GM21786 (cell line): ENCODE data around the gene UFM1.
"Not testable (repeated sequence)": the region's sequence is repeated elsewhere in the genome, so short reads cannot be mapped to it uniquely, and the experiment has no call there.

ENCODE experiments used
- ATAC-seq: cut with Tn5 transposase; IDR thresholded peaks from one replicate; pipeline ENCODE4 v1.9.1; 2021; ENCODE audit not compliant: unreplicated experiment

Gene UFM1

DNA sequence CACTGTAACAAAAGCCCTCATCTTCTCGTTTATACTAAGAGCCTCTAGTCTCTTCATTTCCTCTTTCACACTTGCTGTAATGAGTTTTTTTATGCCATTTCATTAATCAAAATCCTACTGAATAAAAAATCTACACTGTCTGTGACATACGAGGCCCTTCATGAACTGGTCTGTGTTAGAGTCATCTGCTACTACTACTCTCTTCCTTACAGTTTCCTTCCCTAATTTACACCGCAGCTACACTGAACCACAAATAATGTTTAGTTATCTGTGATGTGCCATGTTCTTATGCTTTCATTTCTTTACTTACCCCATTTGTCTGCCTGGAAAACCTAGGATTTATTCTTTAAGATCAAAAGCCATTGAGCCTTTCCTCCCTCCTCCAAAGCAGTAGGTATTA is 16.0 kb downstream of the UFM1 start:
- no peak for ATAC-seq

DNA sequence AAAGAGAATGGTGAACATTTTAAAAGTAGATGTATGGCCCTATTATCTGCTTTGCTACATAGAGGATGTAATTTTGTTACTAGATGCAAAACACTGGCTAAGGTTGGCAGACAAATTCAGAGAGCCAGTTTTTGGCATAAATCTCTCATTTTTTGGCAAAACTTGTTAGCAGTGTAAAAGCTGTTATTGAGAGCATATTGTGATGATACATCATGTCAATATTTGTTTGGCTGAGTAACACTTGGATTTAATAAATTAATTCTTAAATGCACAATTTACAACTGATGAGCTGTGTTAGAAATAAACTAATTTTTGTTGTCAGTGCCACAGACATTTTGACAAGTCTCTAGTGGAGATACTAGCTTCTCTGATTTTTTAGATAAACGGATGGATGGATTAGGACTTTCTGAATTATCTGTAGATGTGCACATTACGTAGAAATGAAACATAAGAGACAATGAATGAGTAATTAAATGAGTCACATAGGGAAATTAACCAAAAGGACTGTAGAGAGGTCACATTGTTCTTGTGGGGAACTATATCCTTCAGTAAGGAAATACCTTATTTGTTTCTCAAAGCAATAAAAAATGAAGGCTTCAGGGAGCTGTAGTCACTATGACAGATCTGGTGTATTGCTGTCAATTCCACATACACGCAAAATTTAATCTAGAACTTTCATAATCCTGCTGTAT is 17.4 kb downstream of the UFM1 start:
- no peak for ATAC-seq

DNA sequence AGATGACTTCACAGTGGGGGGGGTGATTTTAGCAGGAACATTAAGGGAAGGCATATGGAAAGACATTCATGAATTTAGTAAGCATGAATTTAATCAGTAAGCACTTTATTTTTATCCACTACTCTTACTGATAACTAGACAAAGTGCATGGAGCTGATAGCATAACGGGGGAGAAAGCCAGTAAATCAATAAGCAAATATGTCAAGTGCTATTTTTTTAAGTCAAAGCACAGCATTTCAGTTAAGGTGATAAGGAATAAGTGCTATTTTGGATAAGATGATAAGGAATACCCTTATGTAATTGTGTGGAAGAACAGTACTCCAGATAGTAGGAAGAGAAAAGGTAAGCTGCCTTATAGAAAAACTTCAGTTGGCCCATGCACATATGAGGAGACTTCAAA is 19.4 kb downstream of the UFM1 start:
- ATAC-seq: no peak

DNA sequence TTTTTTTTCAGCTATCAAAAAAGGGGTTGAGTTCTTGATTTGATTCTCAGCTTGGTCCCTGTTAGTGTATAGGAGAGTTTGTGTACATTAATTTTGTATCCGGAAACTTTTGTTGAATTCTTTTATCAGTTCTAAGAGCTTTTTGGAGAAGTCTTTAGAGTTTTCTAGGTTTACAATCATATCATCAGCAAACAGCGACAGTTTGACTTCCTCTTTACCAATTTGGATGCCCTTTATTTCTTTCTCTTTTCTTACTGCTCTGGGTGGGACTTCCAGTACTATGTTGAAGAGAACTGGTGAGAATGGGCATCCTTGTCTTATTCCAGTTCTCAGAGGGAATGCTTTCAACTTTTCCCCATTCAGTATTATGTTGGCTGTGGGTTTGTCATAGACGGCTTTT is 20.4 kb downstream of the UFM1 start:
- not testable (repeated sequence) for ATAC-seq

- ATAC-seq: no peak
Observed at GRCh38 chr13:38372820-38373383, 23.3 kb downstream of the UFM1 start.

DNA sequence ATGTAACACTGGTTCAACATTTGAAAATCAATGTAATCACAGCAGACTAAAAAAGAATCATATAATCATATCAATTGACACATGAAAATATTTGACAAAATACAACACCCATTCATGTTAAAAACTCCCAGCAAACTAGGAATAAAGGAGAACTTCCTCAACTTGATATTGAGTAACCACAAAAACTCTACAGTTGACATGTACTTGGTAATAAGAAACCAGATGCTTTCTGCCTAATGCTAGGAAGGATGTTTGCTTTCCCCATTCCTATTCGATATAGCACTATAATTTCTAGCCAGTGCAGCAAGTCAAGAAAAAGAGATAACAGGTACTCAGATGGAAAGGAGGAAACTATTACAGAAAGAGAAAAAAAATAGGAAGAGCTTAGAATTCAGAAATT is 26.9 kb downstream of the UFM1 start:
- ATAC-seq: no peak

DNA sequence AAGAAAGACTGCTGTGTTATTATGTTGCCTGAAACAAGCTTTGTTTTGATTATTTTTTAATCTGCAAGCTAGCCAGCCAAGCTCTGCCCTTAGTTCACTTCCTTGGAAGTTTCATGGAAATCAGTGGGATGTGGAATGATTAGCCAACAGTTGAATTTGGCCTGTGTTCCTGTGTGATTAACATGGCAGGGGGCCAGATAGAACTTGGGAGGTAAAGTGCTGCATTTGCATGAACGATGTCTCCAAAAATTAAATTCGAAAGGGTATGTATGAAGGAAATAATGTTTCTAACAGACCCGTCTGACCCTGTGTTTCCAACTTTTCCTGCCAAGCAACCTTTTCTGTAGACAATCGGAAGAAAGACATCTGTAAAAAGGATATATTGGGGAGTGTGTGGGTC is 32.2 kb downstream of the UFM1 start:
- ATAC-seq: no peak

DNA sequence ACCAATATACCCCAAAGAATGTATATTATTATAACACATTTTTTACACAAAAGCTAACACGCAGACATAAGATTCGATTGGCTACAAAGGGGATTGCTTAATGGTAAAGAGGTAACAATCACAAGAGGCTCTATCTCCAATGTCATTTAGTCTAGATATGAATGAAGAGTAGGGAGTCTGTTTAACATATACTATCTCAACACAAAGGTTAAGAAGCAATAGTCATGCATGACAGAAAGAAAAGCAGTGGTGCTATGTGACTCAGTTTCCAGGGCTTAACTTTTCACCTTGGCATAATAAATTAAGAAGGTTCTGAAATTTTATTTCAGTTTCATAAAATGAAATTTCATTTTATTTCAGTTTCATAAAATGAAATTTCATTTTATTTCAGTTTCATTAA is 33.3 kb downstream of the UFM1 start:
- ATAC-seq: no peak

- ATAC-seq: no peak
Observed at GRCh38 chr13:38384171-38384570, 34.5 kb downstream of the UFM1 start.

- ATAC-seq: no peak
Observed at GRCh38 chr13:38385153-38385891, 35.7 kb downstream of the UFM1 start.

DNA sequence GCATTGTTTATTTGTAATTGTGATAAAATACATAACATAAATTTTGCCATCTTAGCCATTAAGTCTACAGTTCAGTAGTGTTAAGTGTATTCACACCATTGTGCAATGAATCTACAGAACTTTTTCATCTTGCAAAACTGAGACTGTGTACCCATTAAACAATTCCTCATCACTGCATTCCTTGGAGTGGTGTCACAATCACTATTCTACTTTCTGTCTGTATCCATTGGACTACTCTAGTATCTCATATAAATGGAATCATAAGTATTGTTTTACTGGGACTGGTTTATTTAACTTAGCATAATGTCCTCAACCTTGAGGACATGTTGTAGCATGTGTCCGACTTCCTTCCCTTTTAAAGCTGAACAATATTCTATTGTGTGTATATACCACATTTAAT is 36.8 kb downstream of the UFM1 start:
- no peak for ATAC-seq

GRCh38 chr13:38391341-38391740 is 41.7 kb downstream of the UFM1 start:
- no peak for ATAC-seq

DNA sequence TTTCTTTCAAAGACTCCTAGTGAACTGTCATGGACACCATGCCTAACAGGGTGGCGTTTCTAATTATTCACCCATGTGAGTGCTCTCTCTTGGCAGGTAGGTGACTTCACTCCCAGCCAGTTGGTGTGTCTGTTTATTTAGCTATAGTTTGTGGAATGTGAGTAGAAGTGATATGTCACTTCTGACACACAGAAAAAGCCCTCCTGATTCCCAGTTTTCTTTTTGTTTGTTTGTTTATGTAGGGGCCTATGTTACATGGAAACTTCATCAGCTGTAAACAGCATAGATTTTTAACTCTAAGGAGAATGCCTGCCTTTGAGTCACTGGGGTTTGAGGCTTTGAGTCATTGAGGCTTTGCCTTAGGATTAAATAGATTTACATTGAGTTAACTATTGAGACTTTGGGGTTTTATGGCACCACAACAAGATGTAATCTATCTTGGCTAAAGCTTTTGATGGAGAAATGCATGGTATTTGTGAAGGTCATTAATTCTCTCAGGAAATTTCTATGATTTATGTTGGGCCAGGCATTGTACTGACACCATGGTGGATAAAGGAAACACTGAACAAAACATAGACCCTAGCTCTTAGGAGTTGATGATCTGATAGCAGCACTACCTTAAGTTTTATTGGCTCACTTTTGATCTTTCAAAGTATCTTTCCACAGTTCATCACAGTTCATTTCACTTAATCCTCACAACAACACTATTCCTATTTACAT is 45.3 kb downstream of the UFM1 start:
- no peak for ATAC-seq

DNA sequence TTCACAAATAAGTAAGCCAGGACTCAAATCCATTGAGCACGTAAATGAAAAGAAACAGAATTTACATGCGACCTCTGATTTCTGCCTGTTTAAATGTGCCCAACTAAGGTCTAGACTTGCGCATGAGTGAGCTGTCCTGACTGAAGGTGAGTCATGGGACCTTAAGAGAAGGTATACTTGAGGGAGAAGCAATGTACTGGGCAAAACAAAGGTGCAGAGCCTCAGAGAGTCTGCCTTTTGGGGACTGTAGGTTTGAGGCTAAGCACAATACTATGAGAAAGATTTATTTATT is 45.8 kb downstream of the UFM1 start:
- no peak for ATAC-seq

DNA sequence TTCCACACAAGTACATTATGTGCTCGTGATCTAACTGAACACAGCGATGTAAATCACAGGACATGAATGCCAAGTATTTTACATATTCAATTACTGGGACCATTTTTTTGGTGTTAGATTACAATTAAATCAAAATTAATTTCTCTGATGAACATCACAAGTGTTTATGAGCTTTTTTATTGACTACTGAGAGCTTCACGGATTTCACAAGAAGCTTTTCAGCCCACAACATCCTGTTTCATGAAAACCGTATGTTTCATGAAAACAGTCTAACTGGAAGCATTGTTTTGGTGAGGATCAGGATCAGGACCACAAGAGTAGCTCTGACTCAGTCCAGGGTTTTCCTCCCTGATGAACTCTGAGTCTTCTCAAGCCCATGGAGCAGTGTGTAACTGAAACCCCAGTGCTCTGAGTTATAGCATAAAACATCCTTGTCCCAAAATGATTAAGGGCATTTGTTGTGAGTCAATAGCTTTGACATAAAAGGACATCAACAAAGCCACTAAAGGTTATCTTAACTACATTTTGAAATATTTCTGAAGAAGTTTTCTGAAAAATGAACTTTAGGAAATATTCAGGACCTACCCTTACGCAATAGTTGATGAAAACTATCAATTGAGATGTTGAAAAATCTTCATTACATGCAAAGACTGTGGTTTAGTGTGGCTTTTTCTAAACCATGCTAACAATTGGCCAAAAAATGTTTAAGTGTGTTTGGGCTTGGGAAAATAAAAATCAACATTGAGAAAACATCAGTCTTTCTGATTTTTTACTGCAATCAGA is 49.3 kb downstream of the UFM1 start:
- ATAC-seq: no peak

- ATAC-seq: no peak
Observed at GRCh38 chr13:38399535-38399934, 49.9 kb downstream of the UFM1 start.

DNA sequence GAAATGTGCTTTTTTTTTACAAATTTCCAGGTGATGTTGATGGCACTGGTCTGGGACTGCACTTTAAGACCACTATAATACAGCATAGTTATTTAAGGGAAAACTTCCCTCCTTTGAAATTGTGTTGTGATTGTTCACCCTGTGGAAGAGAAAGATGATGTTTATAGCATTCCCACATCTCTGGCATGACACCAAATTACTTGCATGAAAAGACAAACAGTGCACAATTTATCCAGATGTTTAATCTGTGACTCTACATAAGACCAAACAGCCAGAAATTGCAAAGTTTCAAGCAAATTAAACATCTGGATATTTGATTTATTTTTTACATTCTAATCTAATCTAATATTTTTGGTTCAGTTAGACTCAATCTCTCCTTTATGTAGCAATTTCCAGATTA is 51.6 kb downstream of the UFM1 start:
- no peak for ATAC-seq

DNA sequence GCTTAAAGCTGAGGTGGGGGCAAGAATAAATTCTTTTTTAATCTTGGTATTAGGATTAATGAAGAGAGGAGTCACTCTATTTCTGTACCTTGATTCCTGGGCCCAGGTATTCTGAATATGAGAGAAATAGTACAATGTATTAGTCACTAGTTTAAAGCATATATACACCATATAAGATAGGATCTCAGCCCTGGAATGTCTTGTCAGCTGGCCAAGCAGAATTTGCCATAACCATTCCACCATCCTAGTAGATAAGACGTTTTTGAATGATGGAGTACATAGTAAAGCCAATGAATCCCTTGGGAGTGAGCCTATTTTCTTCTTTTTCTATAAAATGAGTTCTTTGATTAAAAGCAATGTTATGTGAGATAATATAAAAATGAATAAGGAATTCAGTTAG is 55.6 kb downstream of the UFM1 start:
- ATAC-seq: no peak

DNA sequence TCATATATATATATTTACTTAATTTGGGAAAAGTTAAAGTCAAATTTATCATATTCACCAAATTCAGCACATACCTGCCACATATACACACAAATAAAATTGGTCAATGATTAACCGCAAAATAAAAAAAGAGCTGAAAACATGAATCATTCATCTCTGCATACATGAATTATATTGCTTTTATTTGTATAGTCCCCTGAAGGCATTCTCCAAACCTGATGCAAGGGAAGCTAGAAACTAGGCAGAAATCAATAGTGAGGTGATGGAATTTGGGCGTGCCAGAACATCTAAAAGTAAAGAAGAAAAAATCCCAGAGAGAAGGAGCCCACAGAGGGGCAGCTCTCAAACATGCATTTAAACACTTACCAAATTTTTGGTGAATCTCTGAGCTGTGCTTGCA is 60.1 kb downstream of the UFM1 start:
- ATAC-seq: no peak

GRCh38 chr13:38412266-38412665 is 62.6 kb downstream of the UFM1 start:
- ATAC-seq: no peak
